ENCODE data around the gene RPRML.
"Not testable (repeated sequence)": the region's sequence is repeated elsewhere in the genome, so short reads cannot be mapped to it uniquely, and the experiment has no call there.

The RPRML gene

DNA sequence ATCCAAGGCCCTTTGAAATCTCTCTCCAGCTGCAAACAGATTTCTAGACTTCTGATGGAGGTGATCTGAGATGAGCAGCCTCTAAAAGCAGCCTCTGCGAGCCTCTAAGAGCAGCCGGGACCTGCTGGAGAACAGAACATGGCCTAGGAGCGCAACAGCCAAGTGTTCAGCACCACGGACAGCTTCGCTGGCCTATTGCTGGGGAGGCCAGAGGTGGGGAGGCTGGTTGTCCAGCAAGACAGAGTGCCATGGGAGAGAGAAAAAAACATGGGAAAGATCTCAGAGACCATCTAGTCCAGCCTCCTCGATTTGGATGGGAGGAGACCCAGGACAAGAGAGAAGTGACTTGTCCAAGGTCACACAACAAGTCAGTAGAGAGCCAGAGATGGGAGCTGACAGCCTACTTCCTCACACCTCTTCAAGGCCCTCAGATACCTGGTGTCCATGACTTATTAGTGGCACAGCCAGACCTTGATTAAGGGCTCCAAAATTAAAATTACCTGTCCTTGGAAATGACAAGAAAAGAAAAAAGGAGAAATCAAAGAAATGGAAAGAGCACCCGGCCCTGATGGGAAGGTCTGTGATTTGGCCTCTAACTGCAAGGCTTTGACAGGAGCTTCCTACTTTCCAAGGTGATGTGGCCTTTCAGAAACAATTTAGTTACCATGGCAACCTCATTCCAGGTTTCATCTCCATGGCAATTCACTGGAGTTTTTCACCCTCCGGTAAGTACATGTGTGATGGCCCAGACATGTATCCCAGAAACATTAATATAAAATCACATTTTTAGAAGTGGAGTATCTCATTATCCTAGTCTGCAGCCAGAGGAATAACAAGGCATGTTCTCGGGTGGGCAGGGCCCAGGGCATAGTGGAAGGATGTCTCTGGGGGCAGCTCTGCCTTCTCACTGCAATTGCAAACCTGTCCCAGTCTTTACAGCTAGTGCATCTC is 14.5 kb downstream of the RPRML start:
- Histone ChIP-seq H3K4me1 (ENCODE audit: control insufficient read depth in 1 of 2, insufficient read depth in 1 of 2, low read depth in 1 of 2, low read length in 1 of 2) (no peaks in the 10 kb centered on the region), H3K27ac (no peak overlapping the region), H3K9me3 (no peaks in the 10 kb centered on the region), H3K36me3 (no peaks in the 10 kb centered on the region), H3K27me3 (peaks cover 33% of the 10 kb centered on the region), H3K4me3 (ENCODE audit: low read depth in 1 of 2, low read length in 1 of 2) (no peak overlapping the region)
- TF ChIP-seq, protein P1, sequence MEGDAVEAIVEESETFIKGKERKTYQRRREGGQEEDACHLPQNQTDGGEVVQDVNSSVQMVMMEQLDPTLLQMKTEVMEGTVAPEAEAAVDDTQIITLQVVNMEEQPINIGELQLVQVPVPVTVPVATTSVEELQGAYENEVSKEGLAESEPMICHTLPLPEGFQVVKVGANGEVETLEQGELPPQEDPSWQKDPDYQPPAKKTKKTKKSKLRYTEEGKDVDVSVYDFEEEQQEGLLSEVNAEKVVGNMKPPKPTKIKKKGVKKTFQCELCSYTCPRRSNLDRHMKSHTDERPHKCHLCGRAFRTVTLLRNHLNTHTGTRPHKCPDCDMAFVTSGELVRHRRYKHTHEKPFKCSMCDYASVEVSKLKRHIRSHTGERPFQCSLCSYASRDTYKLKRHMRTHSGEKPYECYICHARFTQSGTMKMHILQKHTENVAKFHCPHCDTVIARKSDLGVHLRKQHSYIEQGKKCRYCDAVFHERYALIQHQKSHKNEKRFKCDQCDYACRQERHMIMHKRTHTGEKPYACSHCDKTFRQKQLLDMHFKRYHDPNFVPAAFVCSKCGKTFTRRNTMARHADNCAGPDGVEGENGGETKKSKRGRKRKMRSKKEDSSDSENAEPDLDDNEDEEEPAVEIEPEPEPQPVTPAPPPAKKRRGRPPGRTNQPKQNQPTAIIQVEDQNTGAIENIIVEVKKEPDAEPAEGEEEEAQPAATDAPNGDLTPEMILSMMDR (IDR thresholded peaks at IDR 0.05) = no peak

DNA sequence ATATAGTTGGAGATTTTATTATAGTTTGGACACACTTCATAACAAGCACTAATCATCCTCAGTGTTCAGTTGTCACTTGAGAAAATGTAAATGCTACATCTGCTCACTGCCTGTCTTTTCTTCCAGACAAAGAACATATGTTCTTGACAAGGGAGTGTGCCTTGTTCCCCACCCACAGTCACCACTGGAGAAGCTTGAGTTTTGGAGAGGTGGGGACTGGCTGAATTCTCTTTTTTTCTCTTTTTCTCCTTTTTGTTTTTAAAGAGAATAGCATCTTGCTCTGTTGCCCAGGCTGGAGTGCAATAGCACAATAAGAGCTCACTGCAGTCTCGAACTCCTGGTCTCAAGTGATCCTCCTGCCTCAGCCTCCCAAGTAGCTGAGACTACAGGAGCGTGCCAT is 15.5 kb downstream of the RPRML start:
- Histone ChIP-seq H3K4me1 (ENCODE audit: control insufficient read depth in 1 of 2, insufficient read depth in 1 of 2, low read depth in 1 of 2, low read length in 1 of 2) (no peaks in the 10 kb centered on the region), H3K4me3 (ENCODE audit: low read depth in 1 of 2, low read length in 1 of 2) (no peak overlapping the region), H3K27me3 (peaks cover 44% of the 10 kb centered on the region), H3K27ac (no peak overlapping the region), H3K36me3 (no peaks in the 10 kb centered on the region), H3K9me3 (no peaks in the 10 kb centered on the region)
- TF ChIP-seq, protein P1 (IDR thresholded peaks at IDR 0.05) = no peak

DNA sequence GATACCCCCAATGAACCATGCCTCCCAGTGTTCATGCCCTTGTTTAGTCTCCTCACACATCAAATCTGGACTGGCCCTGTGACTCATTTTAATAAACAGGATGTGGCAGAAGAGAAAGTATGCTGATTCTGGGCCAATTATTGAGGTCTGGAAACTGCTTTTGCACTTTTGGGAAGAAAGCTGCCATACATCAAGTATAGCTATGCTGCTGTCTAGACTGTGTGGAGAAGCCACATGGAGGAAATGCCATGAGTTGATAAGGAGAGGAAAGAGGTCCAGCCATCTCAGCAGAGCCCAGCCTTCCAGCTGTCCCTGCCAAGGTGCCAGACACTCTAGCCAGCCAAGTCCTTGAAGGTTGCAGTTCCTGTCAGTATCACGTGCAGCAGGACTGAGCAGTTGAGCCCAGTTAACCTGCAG is 16.7 kb downstream of the RPRML start:
- Histone ChIP-seq H3K36me3 (no peaks in the 10 kb centered on the region), H3K4me1 (ENCODE audit: control insufficient read depth in 1 of 2, insufficient read depth in 1 of 2, low read depth in 1 of 2, low read length in 1 of 2) (no peaks in the 10 kb centered on the region), H3K9me3 (no peaks in the 10 kb centered on the region), H3K27me3 (peaks cover 53% of the 10 kb centered on the region), H3K27ac (no peak overlapping the region), H3K4me3 (ENCODE audit: low read depth in 1 of 2, low read length in 1 of 2) (no peak overlapping the region)
- TF ChIP-seq, protein P1 (IDR thresholded peaks at IDR 0.05) = no peak

DNA sequence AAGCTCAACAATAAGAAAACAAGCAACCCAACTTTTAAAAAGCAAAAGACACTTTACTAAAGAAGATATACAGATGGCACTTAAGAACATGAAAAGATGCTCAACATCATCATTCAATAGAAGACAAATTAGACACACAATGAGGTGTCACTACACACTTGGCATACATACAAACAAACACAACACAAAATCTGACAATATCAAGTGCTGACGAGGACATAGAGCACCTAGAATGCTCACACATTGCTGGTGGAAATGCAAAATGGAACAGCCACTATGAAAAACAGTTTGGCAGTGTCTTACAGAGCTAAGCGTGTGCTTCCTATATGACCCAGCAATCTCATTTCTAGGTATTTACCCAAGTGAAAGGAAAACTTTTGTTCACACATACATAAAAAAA is 18.9 kb downstream of the RPRML start:
- Histone ChIP-seq H3K9me3 (no peaks in the 10 kb centered on the region), H3K4me3 (ENCODE audit: low read depth in 1 of 2, low read length in 1 of 2) (no peak overlapping the region), H3K27me3 (peaks cover 38% of the 10 kb centered on the region), H3K36me3 (no peaks in the 10 kb centered on the region), H3K4me1 (ENCODE audit: control insufficient read depth in 1 of 2, insufficient read depth in 1 of 2, low read depth in 1 of 2, low read length in 1 of 2) (no peaks in the 10 kb centered on the region), H3K27ac (no peak overlapping the region)
- TF ChIP-seq, protein P1 (IDR thresholded peaks at IDR 0.05) = no peak

DNA sequence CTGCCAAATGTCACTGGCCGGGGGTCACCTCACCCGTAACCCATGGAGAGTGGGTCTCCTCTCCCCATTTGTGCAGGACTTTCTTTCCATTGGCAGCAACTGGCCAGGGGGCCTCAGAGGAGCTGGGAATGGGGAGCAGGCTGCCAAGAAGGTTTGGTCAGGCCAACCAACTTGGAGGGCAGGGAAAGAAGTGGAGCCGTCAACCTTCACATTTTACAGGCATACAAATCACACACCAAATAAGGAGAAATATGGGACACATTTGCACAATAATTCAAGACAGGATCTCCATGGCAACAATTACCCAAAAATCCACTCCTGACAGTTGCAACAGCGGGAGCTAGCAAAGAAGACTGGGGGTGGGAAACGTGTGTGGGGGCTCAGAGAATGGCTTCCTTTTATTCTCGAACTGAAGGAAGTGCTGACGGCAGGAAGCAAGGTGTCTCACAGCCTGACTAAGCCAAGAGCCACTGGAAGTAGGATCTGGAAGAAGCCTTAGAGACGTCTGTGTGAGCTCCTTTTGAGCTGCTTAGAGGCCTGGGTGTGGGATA is 20.9 kb downstream of the RPRML start:
- no peak overlapping the region for H3K4me3 ChIP-seq (ENCODE audit: low read depth in 1 of 2, low read length in 1 of 2)
- H3K36me3 ChIP-seq = no peaks in the 10 kb centered on the region
- TF ChIP-seq, protein P1 (IDR thresholded peaks at IDR 0.05) = no peak
- no peaks in the 10 kb centered on the region for H3K9me3 ChIP-seq
- no peak overlapping the region for H3K27ac ChIP-seq
- peaks cover 38% of the 10 kb centered on the region for H3K27me3 ChIP-seq
- H3K4me1 ChIP-seq (ENCODE audit: control insufficient read depth in 1 of 2, insufficient read depth in 1 of 2, low read depth in 1 of 2, low read length in 1 of 2) = no peaks in the 10 kb centered on the region

DNA sequence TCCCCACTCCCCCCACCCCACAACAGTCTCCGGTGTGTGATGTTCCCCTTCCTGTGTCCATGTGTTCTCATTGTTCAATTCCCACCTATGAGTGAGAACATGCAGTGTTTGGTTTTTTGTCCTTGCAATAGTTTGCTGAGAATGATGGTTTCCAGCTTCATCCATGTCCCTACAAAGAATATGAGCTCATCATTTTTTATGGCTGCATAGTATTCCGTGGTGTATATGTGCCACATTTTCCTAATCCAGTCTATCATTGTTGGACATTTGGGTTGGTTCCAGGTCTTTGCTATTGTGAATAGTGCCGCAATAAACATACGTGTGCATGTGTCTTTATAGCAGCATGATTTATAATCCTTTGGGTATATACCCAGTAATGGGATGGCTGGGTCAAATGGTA is 25.9 kb downstream of the RPRML start:
- H3K27me3 ChIP-seq = peaks cover 12% of the 10 kb centered on the region

More for the DNA sequence above, 25.9 kb downstream of the RPRML start:
- H3K9me3 ChIP-seq; H3K27ac ChIP-seq; H3K4me3 ChIP-seq (ENCODE audit: low read depth in 1 of 2, low read length in 1 of 2); H3K4me1 ChIP-seq (ENCODE audit: control insufficient read depth in 1 of 2, insufficient read depth in 1 of 2, low read depth in 1 of 2, low read length in 1 of 2); H3K36me3 ChIP-seq: not testable (repeated sequence)

Measured in neutrophil (primary cell).